Heart right ventricle (tissue), 16 donors: ENCODE data around the gene COL15A1. TPM values are rescaled to one million over a fixed set of nuclear protein-coding genes. Genes with fewer than 3 reads are reported as not detected.

Experiments
- ATAC-seq, 8 donors: fragments of 200-7000 bp; cut with Tn5 transposase; one replicate each; pipeline ENCODE4 v1.9.1; 2020; ENCODE audit warnings: mild to moderate bottlenecking in 8 of 8, moderate library complexity in 8 of 8, moderate number of reproducible peaks in 1 of 8
- DNase-seq, 2 donors: peaks; one replicate each; pipeline ENCODE4 v3.0.0-alpha.2; 2020
- H3K27ac ChIP-seq, 10 donors: fragments of 200-600 bp; sonication (generic) in 2 of 10; one replicate each; pipeline versions ENCODE4 v1.5.0 to v1.8.0; 2020 to 2022; ENCODE audit warnings: mild to moderate bottlenecking in 3 of 10
- H3K27me3 ChIP-seq, 7 donors: fragments of 200-600 bp; one replicate each; pipeline ENCODE4 v1.8.0; 2021 to 2022; ENCODE audit warnings: mild to moderate bottlenecking in 2 of 7
- H3K36me3 ChIP-seq, 9 donors: fragments of 200-600 bp; sonication (generic) in 1 of 9; one replicate each; pipeline versions ENCODE4 v1.5.0 to v1.8.0; 2020 to 2022; ENCODE audit warnings: mild to moderate bottlenecking in 2 of 9
- H3K4me1 ChIP-seq, 9 donors: fragments of 200-600 bp; sonication (generic) in 1 of 9; one replicate each; pipeline versions ENCODE4 v1.5.0 to v1.8.0; 2020 to 2022; ENCODE audit warnings: mild to moderate bottlenecking in 4 of 9
- H3K4me3 ChIP-seq, 10 donors: fragments of 200-600 bp; sonication (generic) in 2 of 10; one replicate each; pipeline versions ENCODE4 v1.5.0 to v1.8.0; 2020 to 2022; ENCODE audit warnings: mild to moderate bottlenecking in 7 of 10, moderate library complexity in 2 of 10
- H3K9me3 ChIP-seq, 11 donors: fragments of 200-600 bp in 10 of 11; sonication (generic) in 2 of 11; one replicate each; pipeline versions ENCODE4 v1.5.0 to v1.8.0; 2013 to 2022; ENCODE audit warnings: mild to moderate bottlenecking in 2 of 11, control low read depth in 1 of 11, moderate library complexity in 1 of 11
- WGBS, 2 donors: extraction: QIAGEN DNeasy Blood & Tissue Kit; methylation state at CpG; one replicate each; pipeline ENCODE4 v1.1.7; 2013; ENCODE audit warnings: inconsistent platforms in 1 of 2; 5-methylcytosine and 5-hydroxymethylcytosine counted together
- intact Hi-C, 10 donors: fragments of 100-400 bp; cut with DNase I; formaldehyde crosslinking; loops; one replicate each; pipeline versions ENCODE4 v1.11.1 to v1.14.2; 2022
- polyA plus RNA-seq, 2 donors: library from polyadenylated mRNA; stranded (reverse); fragments of 200-250 nt; gene quantifications; one replicate each; pipeline ENCODE4 v1.2.3, GENCODE V29; 2013
- total RNA-seq, 10 donors: library from RNA; stranded (reverse); fragmentation: NEBNext Ultra II Directional in 3 of 10; extraction: Animal tissue kit (Norgen Biotek cat#: 25700) in 3 of 10; gene quantifications; one replicate each; pipeline versions ENCODE4 v1.2.1 to v1.2.4, GENCODE V29; 2021 to 2023
- TF ChIP-seq, protein P1 (sequence below), 9 donors: fragments of 200-600 bp; sonication (generic) in 2 of 9; IDR thresholded peaks; one replicate each; pipeline versions ENCODE4 v1.5.0 to v1.8.0; 2021 to 2022; ENCODE audit warnings: antibody characterized with exemption in 9 of 9, mild to moderate bottlenecking in 5 of 9, moderate library complexity in 1 of 9
- donor health status: Arrhythmogenic right ventricular cardiomyopathy.
- donor health status: ischemic (EF 13 %, LVEDD 7.1; RV severe dilation, severe dysfunction).
- donor health status: healthy with polysubstance abuse.
- donor health status: DM: no; HTN: yes; CAD: no.
- donor health status: DM: no; HTN: no; CAD: no.
- donor health status: ischemic (EF 25% LVEDD 6.9; RV normal size, moderate dysfunction).
- donor health status: ischemic (EF 25% LVEDD 5.7; RV mildly dilated, moderate dysfunction).
- donor health status: healthy.
- donor health status: DM: yes; HTN: yes; CAD: no.
- donor health status: Ischemic cardiomyopathy.
- donor health status: ischemic (EF 35%, LVEDD 5.7; RV mildly dilated, moderate dysfunction).
- donor health status: nonischemic (EF 11% LVEDD 7.7; RV severe dilation, severe dysfunction).
- donor health status: DM: yes; HTN: yes; CAD: no.
- donor health status: PGD.
- donor health status: ischemic (EF 29% LVEDD 5.4; RV normal size, mild dysfunction).
- donor health status: nonischemic (EF 23%, LVEDD 6.1; RV moderate dilation, normal function).

COL15A1 gene
- total and polyA plus RNA-seq, 12 donors, result 25.6 to 64.8 (median 51.0) TPM

DNA sequence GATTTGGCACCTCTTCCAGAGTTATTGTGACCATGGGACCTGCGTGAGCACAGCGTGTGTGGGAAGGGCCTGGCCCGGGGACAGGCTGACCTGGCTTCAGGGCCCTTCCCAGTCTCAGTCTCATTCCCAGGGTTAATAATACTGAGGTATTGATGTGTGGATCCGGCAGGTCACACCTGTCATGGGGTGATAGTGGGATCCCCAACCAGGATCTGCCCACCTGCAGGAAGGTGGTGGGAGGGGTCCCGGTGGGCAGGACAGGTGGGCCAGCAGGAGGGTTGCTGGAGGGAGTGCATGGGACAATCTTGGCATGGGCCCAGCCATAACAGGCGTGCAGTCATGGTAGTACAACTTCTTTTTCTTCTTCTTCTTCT, 55.4 kb downstream of the COL15A1 start:
- no peaks in the 10 kb centered on the region for H3K9me3 ChIP-seq
- WGBS, 2 donors, result 21 to 26% methylated on average over 6 of the region's 6 CpGs
- intact Hi-C loops, result loop anchor here in 7 of 10 donors (2.0 to 5.0 kb wide), 7 partner anchors 24 to 152 kb away; no protein-coding TSS in a partner anchor
- H3K27ac ChIP-seq, result peak overlapping the region; percentile 58 to 92 (median 79)
- DNase-seq (no peak), ATAC-seq (no peak)
- H3K4me1 ChIP-seq, result peaks cover 26 to 70% (median 62%) of the 10 kb centered on the region in 9 donors
- TF ChIP-seq, protein P1, sequence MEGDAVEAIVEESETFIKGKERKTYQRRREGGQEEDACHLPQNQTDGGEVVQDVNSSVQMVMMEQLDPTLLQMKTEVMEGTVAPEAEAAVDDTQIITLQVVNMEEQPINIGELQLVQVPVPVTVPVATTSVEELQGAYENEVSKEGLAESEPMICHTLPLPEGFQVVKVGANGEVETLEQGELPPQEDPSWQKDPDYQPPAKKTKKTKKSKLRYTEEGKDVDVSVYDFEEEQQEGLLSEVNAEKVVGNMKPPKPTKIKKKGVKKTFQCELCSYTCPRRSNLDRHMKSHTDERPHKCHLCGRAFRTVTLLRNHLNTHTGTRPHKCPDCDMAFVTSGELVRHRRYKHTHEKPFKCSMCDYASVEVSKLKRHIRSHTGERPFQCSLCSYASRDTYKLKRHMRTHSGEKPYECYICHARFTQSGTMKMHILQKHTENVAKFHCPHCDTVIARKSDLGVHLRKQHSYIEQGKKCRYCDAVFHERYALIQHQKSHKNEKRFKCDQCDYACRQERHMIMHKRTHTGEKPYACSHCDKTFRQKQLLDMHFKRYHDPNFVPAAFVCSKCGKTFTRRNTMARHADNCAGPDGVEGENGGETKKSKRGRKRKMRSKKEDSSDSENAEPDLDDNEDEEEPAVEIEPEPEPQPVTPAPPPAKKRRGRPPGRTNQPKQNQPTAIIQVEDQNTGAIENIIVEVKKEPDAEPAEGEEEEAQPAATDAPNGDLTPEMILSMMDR (IDR thresholded peaks at IDR 0.05), result peak in 3 of 9 donors; percentile 27 to 43 (median 38)
- H3K27me3 ChIP-seq, result peaks cover 0 to 5% (median 0%) of the 10 kb centered on the region in 7 donors
- H3K36me3 ChIP-seq, result peaks cover 0 to 76% (median 0%) of the 10 kb centered on the region in 9 donors
- H3K4me3 ChIP-seq, result no peak overlapping the region

DNA sequence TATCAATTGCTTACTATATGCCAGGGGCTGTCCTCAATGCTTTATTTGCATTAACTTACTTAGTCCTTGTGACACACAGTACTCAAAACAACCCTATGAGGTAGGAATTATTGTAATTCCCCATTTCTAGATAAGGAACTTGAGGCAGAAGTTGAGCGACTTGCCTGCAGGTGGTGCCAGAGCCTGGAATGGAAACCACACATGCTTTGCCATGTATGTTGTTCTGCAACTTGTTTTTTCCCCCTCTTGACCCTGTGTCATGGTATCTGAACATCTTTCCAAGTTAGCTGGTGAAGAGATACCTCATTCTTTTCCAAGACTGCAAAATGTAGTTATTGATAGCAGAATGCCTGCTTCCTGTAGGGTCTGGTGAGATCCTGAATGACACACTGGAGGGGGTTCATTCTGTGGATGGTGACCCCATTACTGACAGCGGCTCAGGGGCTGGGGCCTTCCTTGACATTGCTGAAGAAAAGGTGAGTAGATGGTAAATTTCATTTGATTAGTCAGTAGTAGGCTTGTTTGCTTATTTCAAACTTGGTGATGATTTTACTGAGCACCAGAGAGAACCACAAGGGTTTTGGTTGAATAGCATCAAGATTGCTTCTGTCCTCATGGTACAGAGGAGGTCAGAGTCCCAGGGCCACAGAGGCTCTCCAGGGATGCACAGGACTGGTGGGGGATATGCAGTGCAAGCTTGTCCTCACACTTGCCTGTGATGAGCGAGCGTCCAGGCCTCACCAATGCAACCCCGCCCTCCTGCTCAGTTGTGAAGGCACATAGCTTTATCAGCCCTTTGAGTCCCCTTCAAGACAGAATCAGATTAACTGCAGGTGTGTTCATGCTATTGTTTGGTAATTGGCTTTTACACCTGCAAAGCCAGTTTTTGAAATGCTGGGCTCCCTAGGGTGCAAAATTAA, 57.0 kb downstream of the COL15A1 start:
- intact Hi-C loops, result loop anchor here in 9 of 10 donors (2.0 to 10.0 kb wide), 7 partner anchors 104 to 146 kb away; partner anchors contain the start of gene TGFBR1 (in 1 of the 9)
- DNase-seq (peak in 1 of 2 donors; percentile 47), ATAC-seq (no peak)
- 71 to 85% methylated on average over 5 of the region's 5 CpGs for WGBS, 2 donors
- TF ChIP-seq, protein P1 (IDR thresholded peaks at IDR 0.05), result peak; percentile 39 to 70 (median 62)
- H3K36me3 ChIP-seq, result peaks cover 0 to 81% (median 0%) of the 10 kb centered on the region in 9 donors
- peak overlapping the region in 3 of 10 donors; percentile 7 to 30 (median 10) for H3K27ac ChIP-seq
- no peak overlapping the region for H3K4me3 ChIP-seq
- H3K9me3 ChIP-seq, result no peaks in the 10 kb centered on the region
- peaks cover 18 to 54% (median 47%) of the 10 kb centered on the region in 9 donors for H3K4me1 ChIP-seq
- H3K27me3 ChIP-seq, result peaks cover 0 to 5% (median 0%) of the 10 kb centered on the region in 7 donors

DNA sequence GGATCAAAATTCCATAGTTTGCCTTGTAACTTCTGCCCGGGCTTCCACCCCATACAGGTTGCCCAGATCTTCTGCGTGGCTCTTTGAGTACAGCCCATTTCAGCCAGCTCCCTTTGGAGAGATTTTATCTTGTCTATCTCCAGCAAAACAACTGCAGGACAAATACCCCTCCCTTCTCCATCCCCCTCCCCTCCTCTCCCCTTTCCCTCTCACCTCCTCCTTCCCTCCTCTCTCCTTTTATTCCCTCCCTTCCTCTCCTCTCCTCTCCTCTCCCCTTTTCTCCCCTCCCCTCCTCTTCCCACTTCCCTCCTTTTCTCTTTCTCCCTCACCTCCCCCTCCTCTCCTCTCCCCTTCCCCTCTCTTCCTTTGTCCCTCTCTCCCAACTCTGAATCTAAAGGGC, 58.2 kb downstream of the COL15A1 start:
- H3K9me3 ChIP-seq, result no peaks in the 10 kb centered on the region
- H3K27me3 ChIP-seq, result peaks cover 0 to 5% (median 0%) of the 10 kb centered on the region in 7 donors
- intact Hi-C loops, result loop anchor here in 9 of 10 donors (2.0 to 10.0 kb wide), 7 partner anchors 103 to 147 kb away; partner anchors contain the start of gene TGFBR1 (in 1 of the 9)
- H3K36me3 ChIP-seq, result peaks cover 0 to 81% (median 0%) of the 10 kb centered on the region in 9 donors
- no peak for ATAC-seq
- peaks cover 15 to 47% (median 38%) of the 10 kb centered on the region in 9 donors for H3K4me1 ChIP-seq
- DNase-seq, result no peak
- no peak overlapping the region for H3K4me3 ChIP-seq
- H3K27ac ChIP-seq, result peak overlapping the region in 2 of 10 donors; percentile 3 to 24
- WGBS, 2 donors, result 95 to 100% methylated on average over 2 of the region's 2 CpGs
- TF ChIP-seq, protein P1 (IDR thresholded peaks at IDR 0.05), result no peak

DNA sequence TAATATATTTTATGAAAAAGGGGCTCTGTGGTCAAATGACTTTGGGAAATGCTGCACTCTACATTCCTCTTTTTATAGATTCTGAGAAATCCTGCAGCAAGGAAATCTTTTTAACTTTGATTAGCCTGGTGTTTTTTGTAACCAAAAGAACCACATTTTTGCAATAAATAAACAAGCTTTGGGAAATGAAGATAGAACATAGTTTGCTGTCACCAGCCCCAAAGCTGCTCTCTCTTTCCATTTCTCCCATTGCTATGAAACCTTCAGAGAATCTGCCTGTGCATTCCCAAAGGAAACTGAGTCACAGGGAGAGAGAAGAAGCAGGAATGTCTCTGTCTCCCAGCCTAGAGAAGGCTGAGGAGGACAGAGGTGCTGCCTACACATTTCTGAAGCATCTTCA, 59.0 kb downstream of the COL15A1 start:
- peaks cover 0 to 5% (median 0%) of the 10 kb centered on the region in 7 donors for H3K27me3 ChIP-seq
- peaks cover 0 to 81% (median 0%) of the 10 kb centered on the region in 9 donors for H3K36me3 ChIP-seq
- H3K4me1 ChIP-seq, result peaks cover 13 to 39% (median 30%) of the 10 kb centered on the region in 9 donors
- no peak for ATAC-seq
- no peak for DNase-seq
- H3K4me3 ChIP-seq, result no peak overlapping the region
- peak overlapping the region in 2 of 10 donors; percentile 13 to 43 for H3K27ac ChIP-seq
- no peaks in the 10 kb centered on the region for H3K9me3 ChIP-seq
- intact Hi-C loops, result loop anchor here in 7 of 10 donors (5.0 to 10.0 kb wide), 6 partner anchors 102 to 148 kb away; partner anchors contain the start of gene TGFBR1 (in 1 of the 7)
- TF ChIP-seq, protein P1 (IDR thresholded peaks at IDR 0.05), result no peak
